Measurements from ENCODE around the gene DRGX.

DRGX gene

DNA sequence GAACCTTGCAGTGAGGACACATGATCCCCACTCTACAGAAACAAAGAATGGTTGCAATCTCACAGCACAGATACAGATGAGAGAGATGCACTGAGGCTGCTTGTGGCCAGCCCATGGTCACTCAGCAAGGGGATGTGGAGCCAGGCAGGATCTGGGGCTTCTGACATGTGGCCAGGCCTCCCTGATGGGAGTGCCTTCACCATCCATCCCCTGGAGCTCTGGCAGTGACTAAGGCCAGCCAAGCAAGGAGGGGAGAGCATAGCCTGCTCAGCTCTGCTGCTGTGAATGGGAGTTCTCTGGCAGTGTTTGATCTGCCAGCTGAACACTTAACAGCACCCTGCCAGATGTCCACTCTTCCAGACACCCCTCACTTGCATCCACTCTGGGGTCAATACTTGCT lies 77.1 kb downstream of the DRGX start:
- no peak overlapping the region for H3K4me3 ChIP-seq (replicated peaks; ENCODE audit: low read depth, low read length)
- no peak for DNase-seq (ENCODE audit: low read depth)

DNA sequence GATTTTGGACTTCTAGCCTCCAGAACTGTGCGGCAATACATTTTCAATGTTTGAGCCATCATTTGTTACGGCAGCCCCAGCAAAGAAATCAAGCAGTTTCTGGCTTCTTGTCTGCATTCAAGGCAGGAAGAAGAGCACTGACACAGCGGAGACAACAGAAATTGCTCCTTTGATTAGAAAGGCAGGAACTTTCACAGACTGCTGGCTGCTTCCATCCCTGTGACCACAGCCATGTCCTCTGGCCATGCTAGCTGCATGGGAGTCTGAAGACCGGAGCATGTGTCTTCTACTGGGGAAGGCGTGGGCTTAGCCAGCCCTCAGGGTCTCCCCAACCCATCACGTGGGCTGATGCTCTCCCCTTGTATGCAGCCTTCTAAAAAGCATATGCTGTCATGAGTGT lies 77.9 kb downstream of the DRGX start:
- TF ChIP-seq, protein P1, sequence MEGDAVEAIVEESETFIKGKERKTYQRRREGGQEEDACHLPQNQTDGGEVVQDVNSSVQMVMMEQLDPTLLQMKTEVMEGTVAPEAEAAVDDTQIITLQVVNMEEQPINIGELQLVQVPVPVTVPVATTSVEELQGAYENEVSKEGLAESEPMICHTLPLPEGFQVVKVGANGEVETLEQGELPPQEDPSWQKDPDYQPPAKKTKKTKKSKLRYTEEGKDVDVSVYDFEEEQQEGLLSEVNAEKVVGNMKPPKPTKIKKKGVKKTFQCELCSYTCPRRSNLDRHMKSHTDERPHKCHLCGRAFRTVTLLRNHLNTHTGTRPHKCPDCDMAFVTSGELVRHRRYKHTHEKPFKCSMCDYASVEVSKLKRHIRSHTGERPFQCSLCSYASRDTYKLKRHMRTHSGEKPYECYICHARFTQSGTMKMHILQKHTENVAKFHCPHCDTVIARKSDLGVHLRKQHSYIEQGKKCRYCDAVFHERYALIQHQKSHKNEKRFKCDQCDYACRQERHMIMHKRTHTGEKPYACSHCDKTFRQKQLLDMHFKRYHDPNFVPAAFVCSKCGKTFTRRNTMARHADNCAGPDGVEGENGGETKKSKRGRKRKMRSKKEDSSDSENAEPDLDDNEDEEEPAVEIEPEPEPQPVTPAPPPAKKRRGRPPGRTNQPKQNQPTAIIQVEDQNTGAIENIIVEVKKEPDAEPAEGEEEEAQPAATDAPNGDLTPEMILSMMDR (IDR thresholded peaks at IDR 0.05; ENCODE audit: low read length, missing control alignments) = no peak
- no peak for DNase-seq (ENCODE audit: low read depth)
- no peak overlapping the region for H3K4me3 ChIP-seq (replicated peaks; ENCODE audit: low read depth, low read length)

More for the DNA sequence above, 77.1 kb downstream of the DRGX start:
- TF ChIP-seq, protein P1 (IDR thresholded peaks at IDR 0.05; ENCODE audit: low read length, missing control alignments) = no peak

DNA sequence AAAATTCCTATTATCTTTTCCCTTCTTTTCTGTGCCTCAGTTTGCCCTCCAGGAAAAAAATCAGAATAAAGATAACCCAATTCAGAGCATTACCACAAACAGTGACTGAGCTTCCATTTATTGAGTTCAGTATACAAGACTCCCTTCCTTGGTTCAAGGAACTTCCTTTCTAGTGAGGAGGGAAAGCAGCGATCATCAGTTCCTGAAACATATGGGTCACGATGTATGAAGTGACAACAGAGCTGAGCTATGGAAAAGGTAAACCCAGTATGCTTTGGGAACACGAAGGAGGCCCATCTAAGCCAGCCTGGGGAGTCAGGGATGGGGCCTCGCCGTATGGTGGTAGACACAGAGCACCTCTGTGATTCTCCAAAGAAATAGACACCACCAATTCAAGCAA lies 81.1 kb downstream of the DRGX start:
- no peak for DNase-seq (ENCODE audit: low read depth)
- TF ChIP-seq, protein P1 (IDR thresholded peaks at IDR 0.05; ENCODE audit: low read length, missing control alignments) = no peak
- H3K4me3 ChIP-seq (replicated peaks; ENCODE audit: low read depth, low read length) = no peak overlapping the region
